Epidermal melanocyte (primary cell): ENCODE measurements around the gene KXD1.
"Not testable (repeated sequence)": the region's sequence is repeated elsewhere in the genome, so short reads cannot be mapped to it uniquely, and the experiment has no call there.

Experiments used
- DNase-seq: peaks from one replicate; pipeline ENCODE4 v3.0.0; 2011; ENCODE audit warnings: low spot score; ENCODE audit not compliant: insufficient read length

Gene KXD1

GRCh38 chr19:18533058-18533457, 24.6 kb upstream of the KXD1 start:
- DNase-seq, result no peak

GRCh38 chr19:18536475-18536874, 21.2 kb upstream of the KXD1 start:
- DNase-seq, result no peak

- no peak for DNase-seq
These were observed 20.2 kb upstream of the KXD1 start for GRCh38 chr19:18537431-18537830.

GRCh38 chr19:18538115-18538514, 19.6 kb upstream of the KXD1 start:
- DNase-seq, result no peak

- DNase-seq, result no peak
These were observed 18.3 kb upstream of the KXD1 start for GRCh38 chr19:18539372-18539771.

- DNase-seq, result not testable (repeated sequence)
These were observed 17.5 kb upstream of the KXD1 start for GRCh38 chr19:18540200-18540599.

GRCh38 chr19:18541258-18541991, 16.2 kb upstream of the KXD1 start:
- no peak for DNase-seq

- DNase-seq, result no peak
These were observed 15.4 kb upstream of the KXD1 start for GRCh38 chr19:18541992-18542940.

- peak; percentile 98 for DNase-seq
These were observed 14.5 kb upstream of the KXD1 start, which contains the start of gene FKBP8 for GRCh38 chr19:18542941-18543813. FKBP8 (minus strand) TSS chr19:18543573; CDS start chr19:18541970, 1,603 bp downstream.

- DNase-seq, result no peak
These were observed 13.7 kb upstream of the KXD1 start for GRCh38 chr19:18543814-18544475.

- DNase-seq, result no peak
These were observed 6.0 kb upstream of the KXD1 start for GRCh38 chr19:18551631-18552030.

GRCh38 chr19:18558202-18558555, 509 bp downstream of the KXD1 start:
- DNase-seq, result no peak

GRCh38 chr19:18558604-18559003, 934 bp downstream of the KXD1 start:
- DNase-seq, result no peak

GRCh38 chr19:18559685-18560084, 2.0 kb downstream of the KXD1 start:
- DNase-seq, result no peak

GRCh38 chr19:18562086-18562485, 4.4 kb downstream of the KXD1 start:
- no peak for DNase-seq

- no peak for DNase-seq
These were observed 9.3 kb downstream of the KXD1 start for GRCh38 chr19:18566953-18567352.

GRCh38 chr19:18568367-18568766, 10.7 kb downstream of the KXD1 start:
- no peak for DNase-seq

- DNase-seq, result peak; percentile 79
These were observed 14.1 kb downstream of the KXD1 start, which contains the start of gene UBA52 for GRCh38 chr19:18571564-18572344. UBA52 (plus strand) TSS chr19:18571857; CDS start chr19:18573301, 1,444 bp downstream.

GRCh38 chr19:18574691-18575291, 17.1 kb downstream of the KXD1 start:
- no peak for DNase-seq

- DNase-seq, result no peak
These were observed 18.7 kb downstream of the KXD1 start for GRCh38 chr19:18576383-18576782.
